Myometrial cell (primary cell): ENCODE data around the gene TMPRSS11A. TPM values are rescaled to one million over a fixed set of nuclear protein-coding genes. Genes with fewer than 3 reads are reported as not detected.

ENCODE experiments used
- total RNA-seq: library from RNA; depleted of rRNA; stranded (reverse); fragments of >200 nt; gene quantifications from 2 replicates; pipeline ENCODE4 v1.2.3, GENCODE V29; 2015

TMPRSS11A gene
- total RNA-seq, result not detected in 2 replicates

GRCh38 chr4:67963356-67963755 lies at the start of gene TMPRSS11A:
TMPRSS11A (minus strand) TSS chr4:67963493; CDS start chr4:67963393, 100 bp downstream.

GRCh38 chr4:67883902-67884301 lies 79.4 kb downstream of the TMPRSS11A start, which contains the start of gene TMPRSS11D:
TMPRSS11D (minus strand) TSS chr4:67884002; CDS start chr4:67883933, 69 bp downstream.

Other genes with a start within 250 kb of the TMPRSS11A start
- not detected in 2 replicates for gene GNRHR, start 209.1 kb downstream of the TMPRSS11A start, total RNA-seq
- not detected in 2 replicates for gene TMPRSS11D, start 79.5 kb downstream of the TMPRSS11A start, total RNA-seq
- gene TMPRSS11F, start 166.4 kb upstream of the TMPRSS11A start, total RNA-seq, result not detected in 2 replicates